NCI-H1417 (cell line): ENCODE measurements around the gene PIK3R1.

ENCODE experiments used
- DNase-seq, 3 experiments: peaks; one replicate each; lab custom pipeline; 2025; lab: John Stamatoyannopoulos, UW

The PIK3R1 gene

DNA sequence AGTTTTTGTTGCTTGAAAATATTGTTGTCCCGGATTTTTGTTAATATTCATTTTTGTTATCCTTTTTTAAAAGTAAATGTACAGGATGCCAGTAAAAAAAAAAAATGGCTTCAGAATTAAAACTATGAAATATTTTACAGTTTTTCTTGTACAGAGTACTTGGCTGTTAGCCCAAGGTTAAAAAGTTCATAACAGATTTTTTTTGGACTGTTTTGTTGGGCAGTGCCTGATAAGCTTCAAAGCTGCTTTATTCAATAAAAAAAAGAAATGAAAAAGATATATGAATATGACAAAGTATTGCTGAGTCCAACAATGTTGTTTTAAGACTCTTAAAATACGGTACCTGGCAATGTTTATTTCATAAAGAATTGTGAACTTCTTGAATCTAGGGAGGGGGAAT lies 82.9 kb downstream of the PIK3R1 start:
- no peak for DNase-seq

- no peak for DNase-seq
Observed at GRCh38 chr5:68299105-68299504, 83.5 kb downstream of the PIK3R1 start.

GRCh38 chr5:68299575-68299974 lies 84.0 kb downstream of the PIK3R1 start:
- DNase-seq: no peak

- DNase-seq: no peak
Observed at GRCh38 chr5:68303038-68303738, 87.6 kb downstream of the PIK3R1 start.

DNA sequence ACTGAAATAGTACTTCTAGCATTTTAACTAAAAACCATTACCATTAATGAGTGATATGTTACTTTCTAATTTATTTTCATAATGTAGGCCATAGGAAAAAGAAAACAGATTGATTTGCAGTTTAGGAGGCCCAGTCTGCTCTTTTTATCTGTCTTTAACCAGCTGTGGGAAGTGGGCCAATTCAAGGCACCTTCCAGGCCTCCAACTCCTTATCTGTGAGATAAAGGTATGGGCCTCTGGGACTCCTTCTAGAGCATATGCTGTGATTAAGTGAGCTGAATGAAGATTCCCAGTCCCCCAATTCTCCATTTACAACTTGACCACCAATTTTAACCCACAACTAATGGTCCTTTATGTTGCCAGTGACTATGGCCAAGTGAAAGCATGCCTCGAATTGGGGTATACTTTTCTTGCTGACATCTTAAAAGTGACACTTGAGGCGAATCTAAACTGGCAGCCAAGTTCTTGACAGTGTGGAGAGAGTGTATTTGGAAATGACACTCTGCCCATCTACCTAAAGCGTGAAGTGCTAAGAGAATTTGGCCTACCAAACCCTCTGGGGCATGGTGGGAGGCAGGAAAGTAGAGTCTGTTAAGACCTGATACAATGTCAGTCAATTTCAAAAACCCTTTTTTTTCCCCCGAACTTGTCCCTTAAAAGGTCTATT lies 88.3 kb downstream of the PIK3R1 start:
- DNase-seq: no peak

GRCh38 chr5:68304421-68305052 lies 89.0 kb downstream of the PIK3R1 start:
- no peak for DNase-seq

DNA sequence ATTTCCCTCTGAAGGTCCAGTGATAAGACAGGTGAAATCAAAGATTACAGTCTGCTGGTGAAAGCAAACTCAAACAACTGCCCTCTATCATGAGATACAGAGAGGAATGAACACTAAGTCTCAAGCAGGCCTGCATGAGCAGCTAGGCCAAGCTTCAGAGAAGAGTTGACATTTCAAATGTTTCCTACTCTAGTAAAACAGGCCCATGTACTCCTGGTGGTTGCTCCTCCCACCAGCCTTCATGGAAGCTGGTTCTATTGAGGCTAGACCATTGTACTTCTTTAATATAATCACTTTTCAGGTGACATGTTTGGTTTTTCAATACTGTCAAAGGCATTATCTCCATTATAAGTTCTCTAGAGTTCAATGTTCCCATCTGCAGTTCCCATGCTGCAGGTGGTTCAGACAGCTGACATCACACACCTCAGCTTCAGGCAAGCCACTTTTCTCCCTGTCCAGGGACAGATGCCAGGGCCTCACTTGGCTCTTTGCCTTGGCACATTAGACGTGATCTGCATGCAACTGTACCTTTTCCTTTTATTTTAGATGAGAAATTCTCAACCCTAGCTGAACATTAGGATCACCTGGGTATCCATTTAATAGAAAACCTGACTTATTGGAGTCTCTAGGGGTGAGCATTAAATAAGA lies 89.8 kb downstream of the PIK3R1 start:
- DNase-seq: no peak

DNA sequence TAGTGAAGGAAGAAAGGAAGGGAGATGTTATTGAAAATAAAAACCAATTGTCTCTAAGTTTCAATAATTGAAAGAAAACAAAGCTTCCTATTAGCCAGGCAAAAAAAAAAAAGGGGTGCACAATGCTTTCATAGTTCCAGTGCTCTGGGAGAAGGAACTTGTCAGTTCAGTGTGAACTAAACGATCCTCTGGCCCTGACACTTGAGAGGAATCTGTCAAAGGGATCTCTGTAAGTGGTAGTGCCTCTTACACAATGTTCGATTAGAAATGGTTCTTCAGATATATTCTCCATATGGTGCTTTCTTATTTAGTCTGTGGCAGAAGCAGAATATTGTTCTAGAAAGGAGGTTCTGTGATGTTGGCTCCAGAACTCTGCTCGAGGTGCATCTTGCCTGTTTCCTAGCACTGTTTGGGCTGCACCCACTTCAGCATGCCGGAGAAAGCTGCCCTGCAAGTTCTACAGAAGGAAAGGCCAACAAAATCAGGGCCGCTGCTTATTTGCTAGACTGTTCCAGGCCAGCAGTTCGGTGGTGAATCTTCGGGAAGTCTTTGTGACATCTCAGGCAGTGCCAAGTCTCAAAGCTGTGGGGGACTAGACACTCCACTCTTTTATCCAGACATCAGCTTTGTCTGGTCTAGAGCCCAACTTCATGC lies 90.9 kb downstream of the PIK3R1 start:
- DNase-seq: no peak

GRCh38 chr5:68313336-68313735 lies 97.8 kb downstream of the PIK3R1 start:
- DNase-seq: no peak

DNA sequence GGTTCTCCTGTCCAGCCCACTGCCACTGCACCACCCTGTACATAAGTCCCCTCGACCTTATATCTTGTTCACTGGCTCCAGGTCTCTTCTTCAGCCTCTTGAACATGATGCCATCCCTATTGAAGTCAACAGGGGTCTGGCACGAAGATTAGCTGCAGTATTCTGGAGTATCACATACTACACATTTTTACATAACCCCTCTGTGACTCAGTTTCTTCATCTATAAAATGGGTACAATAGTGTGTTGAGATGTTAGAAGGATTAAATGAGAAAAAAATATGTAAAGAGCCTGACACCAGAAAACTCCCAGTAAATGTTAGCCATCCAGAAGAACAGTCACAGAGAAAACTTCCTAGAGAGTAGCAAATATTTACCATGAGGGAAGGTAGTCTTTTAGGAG lies 98.9 kb downstream of the PIK3R1 start:
- DNase-seq: no peak

DNA sequence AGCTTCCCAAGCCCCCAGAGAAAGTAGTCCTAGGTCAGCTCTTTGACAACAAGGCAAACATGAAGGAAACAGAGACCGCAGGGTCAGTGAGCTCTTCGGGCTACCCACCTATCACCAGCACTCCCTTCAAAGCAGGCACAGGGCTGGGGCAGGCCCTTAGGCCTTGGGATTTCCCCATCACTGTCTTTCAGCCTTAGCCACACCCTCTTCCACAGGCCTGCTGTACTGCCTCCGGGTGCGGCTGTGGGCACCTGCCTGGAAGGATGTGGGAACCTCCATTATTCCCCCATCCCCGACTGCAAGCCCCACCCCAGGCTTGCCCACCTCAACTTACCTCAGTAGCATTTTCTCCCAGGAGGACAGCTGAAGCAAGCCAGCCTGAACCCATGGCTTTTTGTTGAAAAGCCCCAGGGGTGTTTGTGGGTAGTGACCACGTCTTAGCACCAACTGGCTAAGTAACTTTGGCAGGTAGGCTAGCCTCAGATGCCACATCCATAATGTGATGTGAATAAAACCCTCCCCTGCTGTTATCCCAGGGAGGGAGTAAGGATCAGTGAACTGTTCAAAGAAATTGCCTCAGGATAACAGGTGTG lies 100.2 kb downstream of the PIK3R1 start:
- DNase-seq: no peak

DNA sequence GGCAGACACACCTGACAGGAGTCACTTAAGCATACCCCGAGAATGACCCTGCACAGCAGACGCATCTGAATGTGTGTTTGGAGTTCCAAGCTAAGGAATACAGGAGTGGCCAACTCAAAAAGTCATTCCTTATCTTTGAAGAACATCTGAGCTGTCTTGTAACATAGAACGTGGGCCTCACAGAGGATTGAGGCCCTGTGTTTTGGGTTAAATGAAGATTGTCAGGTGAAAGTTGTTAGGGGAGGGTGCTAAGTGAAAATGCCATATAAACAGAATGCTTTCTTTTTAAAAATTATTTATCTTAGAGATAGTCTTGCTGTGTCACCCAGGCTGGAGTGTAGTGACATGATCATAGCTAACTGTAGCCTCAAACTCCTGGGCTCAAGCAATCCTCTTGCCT lies 100.9 kb downstream of the PIK3R1 start:
- DNase-seq: no peak

- DNase-seq: no peak
Observed at GRCh38 chr5:68317646-68318045, 102.1 kb downstream of the PIK3R1 start.

- DNase-seq: no peak
Observed at GRCh38 chr5:68318955-68319705, 103.6 kb downstream of the PIK3R1 start.

- no peak for DNase-seq
Observed at GRCh38 chr5:68319706-68320412, 104.3 kb downstream of the PIK3R1 start.

GRCh38 chr5:68320413-68320986 lies 104.9 kb downstream of the PIK3R1 start:
- no peak for DNase-seq

DNA sequence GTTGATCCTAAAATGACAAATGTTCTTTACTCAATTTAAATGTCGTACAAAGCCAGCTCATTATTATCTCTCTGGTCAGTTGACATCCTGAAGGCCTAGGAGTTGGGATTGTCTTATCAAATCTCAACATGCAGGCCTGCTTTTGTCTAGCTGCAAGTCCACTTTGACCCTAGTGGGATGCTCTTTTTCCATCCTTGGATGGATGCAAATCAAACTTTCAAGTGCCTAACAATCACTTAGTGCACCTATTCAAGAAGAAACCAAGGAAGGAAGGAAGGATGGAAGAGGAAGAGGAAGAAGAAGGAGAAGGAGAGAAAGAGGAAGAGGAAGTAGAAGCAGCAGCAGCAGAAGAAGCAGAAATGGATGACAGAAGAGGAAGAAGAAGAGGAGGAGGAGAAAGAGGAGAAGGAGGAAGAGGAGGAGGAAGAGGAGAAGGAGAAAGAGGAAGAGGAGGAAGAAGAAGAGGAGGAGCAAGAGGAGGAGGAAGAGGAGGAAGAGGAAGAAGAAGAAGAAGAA lies 109.6 kb downstream of the PIK3R1 start:
- DNase-seq: no peak

DNA sequence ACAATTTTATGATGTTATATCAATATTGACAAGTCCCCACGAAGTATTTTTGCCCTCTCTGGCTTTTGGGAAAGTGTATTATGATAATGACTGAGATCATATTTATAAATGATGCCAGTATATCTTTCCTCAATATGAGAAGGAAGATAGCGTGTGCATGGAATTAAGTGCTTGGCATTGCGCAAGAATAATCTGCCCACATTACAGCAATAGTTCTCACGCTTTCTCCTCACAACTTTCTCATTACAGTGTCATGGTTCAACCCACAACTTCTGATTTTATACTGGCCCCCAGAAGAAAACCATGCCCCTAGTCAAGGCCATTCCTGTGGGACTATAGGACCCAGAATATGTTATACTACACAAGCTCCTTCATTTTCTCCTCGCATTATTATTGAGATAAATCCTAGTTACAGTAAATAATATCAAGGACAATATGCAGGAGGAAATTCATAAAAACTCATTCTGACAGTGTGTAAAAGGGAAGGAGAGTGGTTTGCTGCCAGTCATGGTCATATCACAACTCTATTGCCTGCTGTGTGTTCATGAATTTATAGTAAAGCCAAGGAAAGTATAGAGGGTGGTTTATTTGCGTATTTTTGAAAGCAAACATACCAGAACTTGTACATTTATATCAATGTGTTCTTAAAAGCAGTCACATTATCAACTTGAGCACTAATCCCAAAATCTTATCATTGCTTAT lies 114.1 kb downstream of the PIK3R1 start:
- no peak for DNase-seq

GRCh38 chr5:68330574-68330973 lies 115.0 kb downstream of the PIK3R1 start:
- DNase-seq: no peak
